Activated CD4-positive, alpha-beta T cell treated with anti-CD3 and anti-CD28 coated beads, Interleukin-2, Interleukin-4, amounts not matched to agents 100 ng/mL and 50 ng/mL, durations not matched to agents 16 hours and 8 hours (primary cell): Measurements from ENCODE around the gene METTL4.
"Not testable (repeated sequence)": the region's sequence is repeated elsewhere in the genome, so short reads cannot be mapped to it uniquely, and the experiment has no call there.

Source experiments
- DNase-seq: peaks from one replicate; pipeline ENCODE4 v3.0.0-alpha.2; 2020; ENCODE audit warnings: low spot score

METTL4 gene

GRCh38 chr18:2564373-2564772 lies 6.9 kb downstream of the METTL4 start:
- no peak for DNase-seq

- no peak for DNase-seq
Measured at GRCh38 chr18:2559249-2559648, 12.1 kb downstream of the METTL4 start.

GRCh38 chr18:2557536-2557935 lies 13.8 kb downstream of the METTL4 start:
- no peak for DNase-seq

GRCh38 chr18:2555895-2556294 lies 15.4 kb downstream of the METTL4 start:
- no peak for DNase-seq

GRCh38 chr18:2554696-2555095 lies 16.6 kb downstream of the METTL4 start:
- DNase-seq = no peak

- DNase-seq = no peak
Measured at GRCh38 chr18:2551425-2551824, 19.9 kb downstream of the METTL4 start.

GRCh38 chr18:2549462-2549861 lies 21.8 kb downstream of the METTL4 start:
- DNase-seq = no peak

- DNase-seq = peak; percentile 30
Measured at GRCh38 chr18:2547477-2548087, 23.7 kb downstream of the METTL4 start.

GRCh38 chr18:2545155-2545554 lies 26.1 kb downstream of the METTL4 start:
- no peak for DNase-seq

- DNase-seq = peak; percentile 33
Measured at GRCh38 chr18:2541925-2542563, 29.3 kb downstream of the METTL4 start.

GRCh38 chr18:2540575-2540974 lies 30.7 kb downstream of the METTL4 start:
- DNase-seq = no peak

- no peak for DNase-seq
Measured at GRCh38 chr18:2538844-2539243, 32.5 kb downstream of the METTL4 start.

- no peak for DNase-seq
Measured at GRCh38 chr18:2538236-2538635, 33.1 kb downstream of the METTL4 start.

GRCh38 chr18:2537296-2537695 lies 34.0 kb downstream of the METTL4 start:
- no peak for DNase-seq

- DNase-seq = no peak
Measured at GRCh38 chr18:2536493-2536892, 34.8 kb downstream of the METTL4 start.

- DNase-seq = no peak
Measured at GRCh38 chr18:2536063-2536462, 35.2 kb downstream of the METTL4 start.

GRCh38 chr18:2535419-2535910 lies 35.8 kb downstream of the METTL4 start:
- DNase-seq = no peak

- DNase-seq = no peak
Measured at GRCh38 chr18:2534906-2535305, 36.4 kb downstream of the METTL4 start.

GRCh38 chr18:2532797-2533196 lies 38.5 kb downstream of the METTL4 start:
- DNase-seq = no peak

- no peak for DNase-seq
Measured at GRCh38 chr18:2531751-2532150, 39.6 kb downstream of the METTL4 start.

GRCh38 chr18:2529154-2529553 lies 42.2 kb downstream of the METTL4 start:
- no peak for DNase-seq

- no peak for DNase-seq
Measured at GRCh38 chr18:2526329-2526728, 45.0 kb downstream of the METTL4 start.

GRCh38 chr18:2524794-2525198 lies 46.5 kb downstream of the METTL4 start:
- DNase-seq = not testable (repeated sequence)

GRCh38 chr18:2522112-2522511 lies 49.2 kb downstream of the METTL4 start:
- no peak for DNase-seq
